Activated T-cell treated with anti-CD3 and anti-CD28 coated beads for 1 hour (primary cell): Measurements from ENCODE around the gene LMX1B.

Source experiments
- DNase-seq: peaks from one replicate; pipeline ENCODE4 v3.0.0-alpha.2; 2020; ENCODE audit warnings: low read depth

Gene LMX1B

DNA sequence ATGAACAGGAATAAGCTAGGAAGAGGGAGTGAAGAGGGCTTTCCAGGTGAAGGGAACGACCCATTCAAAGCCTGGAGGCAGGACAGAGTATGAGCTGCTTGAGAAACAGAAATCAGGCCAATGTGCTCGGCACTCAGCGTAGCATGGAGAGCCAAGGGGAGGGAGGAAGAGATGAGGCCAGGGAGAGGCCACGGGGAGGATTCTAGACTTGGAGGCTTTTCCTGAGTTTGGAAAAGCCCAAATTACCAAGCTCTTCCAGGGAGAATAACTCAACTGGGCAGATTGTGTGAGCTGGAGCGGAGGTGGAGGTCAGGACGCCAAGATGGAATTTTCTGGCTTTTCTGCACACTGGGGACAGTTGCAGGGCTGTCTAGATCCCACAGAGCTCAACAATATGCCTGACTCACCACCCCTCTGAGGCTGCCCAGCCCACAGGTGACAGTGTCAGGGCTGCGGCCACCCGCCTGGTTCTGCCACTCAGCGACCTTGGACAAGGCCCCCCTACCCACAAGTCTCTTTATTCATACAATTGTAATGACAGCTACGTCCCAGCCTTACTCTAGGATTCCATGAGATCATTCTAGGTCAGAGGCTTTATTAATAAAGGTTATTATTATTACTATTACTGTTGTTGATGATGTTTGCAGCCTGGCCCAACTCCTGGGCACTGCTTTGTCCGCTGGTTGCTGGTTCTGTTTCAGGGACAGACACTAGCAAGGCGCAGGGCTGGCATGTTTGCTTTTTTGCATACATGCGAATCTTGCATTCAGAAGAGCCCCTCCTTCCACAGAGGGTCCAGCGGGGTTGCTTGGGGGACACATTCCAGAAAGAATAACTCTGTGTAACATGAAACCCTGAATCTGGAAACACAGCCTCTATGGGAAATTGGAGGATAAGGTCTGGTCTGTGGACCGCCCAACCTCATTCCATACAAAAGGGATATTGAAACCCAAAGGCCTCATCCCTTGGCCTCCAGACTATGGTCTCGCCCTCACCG lies 9.4 kb upstream of the LMX1B start:
- no peak for DNase-seq

DNA sequence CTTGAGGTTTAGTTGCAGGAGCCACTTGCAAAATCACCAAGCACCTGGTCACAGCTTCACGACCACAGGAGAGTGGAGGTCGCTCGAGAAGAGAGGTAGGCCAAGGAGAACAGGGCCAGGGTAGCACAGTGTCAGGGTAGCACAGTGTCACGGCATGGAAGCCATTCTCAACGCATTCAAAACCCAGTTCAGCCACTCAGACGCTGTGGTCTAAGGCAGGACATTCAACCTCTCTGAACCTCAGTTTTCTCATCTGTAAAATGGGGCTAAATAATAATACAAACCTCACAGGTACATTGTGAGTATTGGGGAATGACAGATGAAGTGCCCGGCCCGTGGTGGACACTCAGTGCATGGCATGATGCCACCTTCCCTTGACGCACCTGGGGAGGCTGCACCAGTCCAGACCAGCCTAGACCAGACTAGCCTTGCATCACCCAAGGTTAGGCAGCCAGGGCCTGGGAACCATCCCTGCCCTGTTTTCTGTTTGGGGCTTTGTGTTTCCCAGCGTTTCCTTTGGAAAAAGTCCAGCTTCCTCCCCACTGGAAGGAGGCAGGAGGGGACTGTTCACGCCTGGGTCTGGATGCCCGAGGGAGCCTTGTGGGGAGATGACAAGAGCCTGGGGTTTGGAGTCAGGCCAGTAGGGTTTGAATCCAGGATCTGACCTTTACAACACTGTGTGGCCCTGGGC lies 7.8 kb upstream of the LMX1B start:
- no peak for DNase-seq

- no peak for DNase-seq
These were observed 7.3 kb upstream of the LMX1B start for GRCh38 chr9:126606483-126606870.

- no peak for DNase-seq
These were observed 6.6 kb upstream of the LMX1B start for GRCh38 chr9:126607086-126607485.

DNA sequence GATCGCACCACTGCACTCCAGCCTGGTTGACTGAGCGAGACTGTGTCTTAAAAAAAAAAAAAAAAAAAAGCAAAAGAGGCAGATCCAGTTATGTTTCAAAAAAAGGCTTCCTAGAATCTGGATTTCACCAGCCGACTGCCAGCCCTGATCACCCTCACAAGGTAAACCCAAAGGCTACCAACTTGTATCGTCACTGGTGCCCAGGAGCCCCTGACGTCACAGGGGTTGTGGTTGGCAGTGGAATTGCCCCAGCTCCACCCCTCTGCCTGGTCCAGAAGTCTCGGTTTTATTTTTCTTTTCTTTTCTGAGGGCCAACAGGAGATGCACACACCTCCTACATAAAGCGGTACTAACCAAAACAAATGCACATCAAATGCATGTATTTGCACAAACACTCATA lies 6.0 kb upstream of the LMX1B start:
- no peak for DNase-seq

GRCh38 chr9:126608551-126608950 lies 5.2 kb upstream of the LMX1B start:
- DNase-seq = no peak

DNA sequence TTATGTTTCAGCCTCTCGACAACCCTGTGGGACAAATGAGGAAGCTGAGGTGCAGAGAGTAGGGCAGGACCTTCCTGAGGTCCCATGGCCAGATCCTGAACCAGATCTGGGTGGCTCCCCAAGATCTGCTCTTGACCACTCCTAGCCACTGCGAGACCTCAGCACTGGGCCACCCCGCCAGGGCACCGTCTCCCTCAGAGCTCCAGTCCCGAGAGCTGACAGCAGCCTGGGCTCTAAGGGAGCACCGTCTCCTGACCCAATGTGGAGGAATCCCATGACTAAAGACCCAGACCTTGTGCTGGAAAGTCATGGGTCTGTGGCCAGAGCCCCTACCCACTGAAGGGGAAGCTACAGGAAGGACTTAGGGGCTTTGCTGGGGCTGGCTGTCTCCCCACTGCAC lies 4.5 kb upstream of the LMX1B start:
- no peak for DNase-seq

DNA sequence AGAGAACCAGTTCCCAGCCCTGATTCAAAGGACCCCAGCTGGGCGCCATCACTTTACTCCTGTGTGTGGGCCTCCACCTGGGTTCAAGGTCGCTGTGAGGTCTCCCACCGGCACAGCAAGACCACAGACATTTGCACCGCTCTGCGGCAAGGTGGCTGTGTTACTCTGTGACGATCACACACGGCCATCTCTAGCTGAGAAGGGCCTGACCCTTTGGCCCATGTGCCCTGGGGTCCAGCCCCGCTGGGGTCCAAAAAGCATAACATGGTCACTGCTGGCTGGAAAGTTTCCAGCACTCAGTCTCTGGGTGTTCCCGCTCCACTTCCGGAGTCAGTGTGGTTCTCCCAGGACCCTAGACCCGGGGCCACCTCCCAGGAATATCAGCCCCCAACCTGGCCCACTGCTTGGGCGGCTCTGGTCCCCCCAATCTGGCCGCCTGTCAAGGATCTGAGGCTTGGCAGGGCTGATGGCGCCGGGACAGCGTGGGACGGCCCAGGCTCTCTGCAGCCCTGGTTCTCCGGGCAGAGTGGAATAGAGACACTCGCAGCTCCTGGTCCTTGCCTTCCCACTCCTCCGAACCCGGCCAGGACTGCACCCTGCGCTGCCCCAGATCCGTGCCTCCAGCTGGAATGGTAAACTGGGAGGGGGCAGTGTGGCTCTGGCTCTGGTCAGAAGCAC lies 3.9 kb upstream of the LMX1B start:
- no peak for DNase-seq

DNA sequence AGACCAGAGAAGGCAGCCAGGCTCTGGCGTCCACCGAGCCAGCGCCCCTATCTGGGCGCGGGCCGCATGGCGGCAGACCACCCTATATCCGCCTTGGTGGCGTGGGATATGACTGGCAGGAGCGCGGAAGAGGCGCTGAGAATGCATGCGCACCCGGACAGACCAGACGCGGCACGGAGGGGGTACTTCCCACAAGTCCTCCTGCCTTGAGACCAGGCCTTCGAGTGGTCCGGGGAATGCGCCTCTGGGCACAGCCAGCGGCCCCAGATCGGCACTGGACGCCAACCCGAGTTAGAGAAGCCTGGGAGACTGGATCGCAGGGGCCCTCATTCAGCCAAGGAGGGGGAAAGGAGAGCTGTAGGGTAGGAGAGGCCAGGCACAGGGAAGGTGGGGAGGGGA lies 2.5 kb upstream of the LMX1B start:
- DNase-seq = no peak

- peak; percentile 62 for DNase-seq
These were observed 2.0 kb upstream of the LMX1B start for GRCh38 chr9:126611592-126612325.

- no peak for DNase-seq
These were observed 1.4 kb upstream of the LMX1B start for GRCh38 chr9:126612326-126612812.

- no peak for DNase-seq
These were observed 701 bp upstream of the LMX1B start for GRCh38 chr9:126612813-126613641.

- DNase-seq = no peak
These were observed 343 bp downstream of the LMX1B start for GRCh38 chr9:126614088-126614454.

DNA sequence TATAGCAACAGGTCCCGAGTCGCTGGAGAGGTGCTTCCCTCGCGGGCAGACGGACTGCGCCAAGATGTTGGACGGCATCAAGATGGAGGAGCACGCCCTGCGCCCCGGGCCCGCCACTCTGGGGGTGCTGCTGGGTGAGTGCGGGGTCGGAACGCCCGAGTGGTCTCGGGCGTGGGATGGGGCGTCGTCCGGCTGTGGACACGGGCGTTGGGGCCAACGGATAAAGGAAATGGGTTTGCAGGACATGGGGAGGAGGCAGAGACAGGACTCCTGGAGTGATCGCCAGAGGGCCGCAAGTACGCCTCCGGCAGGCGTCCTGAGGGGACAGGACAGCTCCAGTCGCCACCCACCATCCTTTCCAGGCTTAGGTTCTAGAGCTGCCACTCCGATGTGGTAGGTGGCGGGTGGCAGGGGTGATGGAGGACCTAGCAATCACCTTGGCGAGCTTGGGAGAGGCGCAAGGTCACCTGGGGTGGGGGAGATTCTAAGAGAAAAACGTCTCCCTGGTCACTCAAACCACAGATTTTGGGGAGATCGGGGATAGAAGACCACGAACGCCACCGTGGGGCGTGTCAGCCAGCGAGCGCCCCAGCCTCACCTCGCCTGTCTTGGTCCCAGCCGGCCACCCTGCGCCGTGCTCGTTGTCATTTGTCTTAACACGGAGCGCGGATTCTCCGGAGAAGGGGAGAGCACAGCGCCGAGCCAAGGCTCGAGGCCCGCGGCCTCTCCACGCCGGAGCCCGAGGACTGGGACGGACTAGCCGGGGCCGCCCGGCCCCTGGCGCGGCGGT lies 922 bp downstream of the LMX1B start:
- DNase-seq = no peak

DNA sequence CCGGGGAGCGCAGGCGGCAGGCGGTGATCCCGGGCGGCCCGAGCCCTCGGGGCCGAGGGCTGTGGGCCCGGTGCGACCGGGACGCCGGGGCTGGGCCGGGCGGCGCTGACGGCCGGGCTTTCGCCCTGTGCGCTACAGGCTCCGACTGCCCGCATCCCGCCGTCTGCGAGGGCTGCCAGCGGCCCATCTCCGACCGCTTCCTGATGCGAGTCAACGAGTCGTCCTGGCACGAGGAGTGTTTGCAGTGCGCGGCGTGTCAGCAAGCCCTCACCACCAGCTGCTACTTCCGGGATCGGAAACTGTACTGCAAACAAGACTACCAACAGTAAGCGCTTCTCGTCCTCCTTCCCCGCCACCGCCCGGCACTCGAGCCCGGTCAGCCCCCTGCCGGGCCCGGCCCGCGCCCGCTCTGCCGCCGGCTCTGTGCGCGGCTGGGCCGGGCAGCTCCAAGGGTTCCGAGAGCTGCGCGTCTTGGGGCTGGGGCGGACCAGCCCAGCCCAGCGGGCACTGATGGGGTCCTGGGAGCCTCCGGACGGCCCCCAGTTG lies 1.6 kb downstream of the LMX1B start:
- peak; percentile 12 for DNase-seq

DNA sequence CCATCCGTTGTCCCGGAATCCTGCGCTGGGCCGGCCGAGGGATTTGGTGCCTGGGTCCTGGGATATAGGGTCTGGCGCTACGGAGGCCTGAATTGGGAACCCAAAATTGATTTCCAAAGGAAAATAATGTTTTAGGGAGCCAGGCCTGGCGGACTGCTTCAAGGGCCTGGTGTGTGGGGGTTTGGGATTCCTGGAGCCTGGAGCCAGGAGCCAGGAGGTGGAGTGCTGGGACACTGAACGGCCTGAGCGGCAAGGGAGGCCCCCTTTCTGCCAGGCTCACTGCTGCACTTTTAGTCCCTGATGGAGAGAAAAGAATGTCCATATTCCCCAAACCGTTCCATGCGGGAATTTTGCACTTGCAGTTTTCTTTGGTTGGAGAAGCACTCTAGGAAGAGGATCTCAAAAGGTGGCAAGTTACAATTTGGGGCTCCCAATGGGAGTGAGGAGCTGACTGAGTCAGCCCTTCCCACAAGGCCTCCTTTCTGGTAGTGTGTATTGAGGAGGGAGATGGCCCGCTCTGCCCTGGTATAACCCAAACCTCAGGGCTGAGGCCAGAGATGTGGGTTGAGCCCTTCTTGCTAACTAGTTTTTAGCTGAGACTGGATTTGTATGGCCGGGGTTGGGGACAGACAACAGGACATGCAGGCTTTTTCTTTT lies 2.2 kb downstream of the LMX1B start:
- no peak for DNase-seq

- DNase-seq = no peak
These were observed 2.8 kb downstream of the LMX1B start for GRCh38 chr9:126616521-126616976.

- DNase-seq = no peak
These were observed 3.5 kb downstream of the LMX1B start for GRCh38 chr9:126617003-126617822.
